C1 segment of cervical spinal cord (tissue), 14 donors: ENCODE results near the gene PARP8.

Experiments
- DNase-seq, 14 donors: peaks; one replicate each; lab custom pipeline; 2025; lab: John Stamatoyannopoulos, UW

Gene PARP8

DNA sequence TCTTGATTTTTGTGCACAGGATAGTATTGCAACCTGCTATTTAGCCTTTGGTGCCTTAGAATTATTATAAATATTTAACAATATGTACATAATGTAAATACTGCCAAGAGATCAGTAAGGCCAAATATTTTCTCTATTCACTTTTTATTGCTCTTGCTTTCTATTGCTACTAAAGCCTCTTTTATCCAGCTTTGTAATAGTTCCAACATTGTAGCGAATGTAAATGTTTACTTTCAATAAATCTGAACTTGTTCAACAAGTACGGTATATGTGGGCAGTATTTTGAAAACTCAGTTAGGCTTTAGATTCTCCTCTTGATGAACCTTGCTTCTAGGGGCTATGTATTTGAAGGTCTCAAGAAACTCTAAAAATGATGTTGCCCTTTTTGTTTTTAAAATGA lies 179.8 kb downstream of the PARP8 start:
- DNase-seq: no peak

DNA sequence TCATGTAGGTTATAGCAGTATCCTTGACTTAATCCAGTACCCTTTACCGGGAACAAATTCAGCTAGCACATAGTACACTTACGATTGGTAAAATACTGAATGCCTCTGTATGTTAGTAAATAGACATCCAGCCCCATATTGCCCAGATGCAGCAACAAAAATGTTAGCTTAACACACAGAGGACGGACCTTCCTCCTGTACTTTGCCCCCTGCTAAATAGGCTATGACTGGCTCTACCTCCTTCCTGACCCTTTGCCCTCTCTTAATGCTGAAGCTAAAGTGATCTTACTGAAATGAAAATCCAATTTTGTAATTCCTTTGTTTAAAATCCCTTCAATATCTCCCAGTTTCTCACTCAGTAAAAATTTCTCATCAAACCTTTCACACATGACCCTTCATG lies 183.1 kb downstream of the PARP8 start:
- no peak for DNase-seq

DNA sequence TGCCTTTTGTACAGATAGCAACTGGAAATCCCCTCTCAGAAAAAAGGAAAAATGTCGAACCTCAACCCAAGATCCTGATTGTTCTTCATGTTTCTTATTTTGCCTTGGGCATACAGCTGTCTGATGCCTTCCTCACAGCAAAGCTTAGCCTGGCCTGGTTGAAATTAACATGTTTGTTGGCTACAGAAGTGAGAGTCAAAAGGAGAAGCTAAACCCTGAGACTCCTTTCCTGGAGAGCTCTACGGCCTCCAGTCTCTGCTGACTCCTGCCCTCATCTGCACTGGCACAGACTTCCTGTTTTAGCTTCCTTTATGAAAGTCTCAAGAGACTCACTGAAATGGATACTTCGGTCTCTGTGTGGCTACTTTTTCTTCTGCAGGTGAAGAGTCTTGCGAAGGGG lies 186.7 kb downstream of the PARP8 start:
- peak in 4 of 14 donors; percentile 3 to 30 (median 18) for DNase-seq

DNA sequence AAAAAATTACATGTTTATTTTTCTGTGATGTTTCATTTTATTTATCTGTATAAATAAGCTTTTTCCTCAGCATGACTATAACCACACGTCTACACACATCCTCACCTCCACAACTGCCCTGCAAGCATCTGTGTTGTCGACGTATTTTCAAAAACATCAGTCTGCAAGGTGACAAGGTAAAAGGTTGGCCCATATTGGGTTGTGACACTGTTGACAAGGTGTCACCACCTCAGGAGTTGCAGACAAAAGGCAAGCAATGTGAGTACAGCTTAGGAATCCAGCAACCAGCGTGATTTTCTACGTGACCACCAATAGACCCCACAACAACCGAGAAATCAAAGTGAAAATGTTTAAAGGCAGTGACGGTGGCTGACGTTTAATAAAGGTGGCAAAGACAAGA lies 187.6 kb downstream of the PARP8 start:
- DNase-seq: no peak

DNA sequence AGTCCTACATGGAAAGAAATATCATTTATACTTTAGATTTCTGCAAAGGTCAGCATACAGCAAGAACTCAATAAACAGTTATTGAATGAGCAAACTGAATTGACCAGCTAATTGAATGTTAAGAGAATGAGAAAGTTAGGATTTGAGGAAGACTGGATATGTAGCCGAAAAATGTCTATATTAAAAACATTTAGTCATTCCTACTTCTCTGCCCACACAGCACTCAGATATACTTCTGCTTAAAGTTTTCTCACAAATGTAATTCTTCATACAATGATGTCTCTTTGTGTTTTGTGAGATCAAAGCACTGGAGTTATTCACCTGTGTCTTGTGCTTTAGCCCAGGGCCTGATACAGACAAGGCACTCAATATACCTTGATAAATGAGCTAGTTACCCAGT lies 188.6 kb downstream of the PARP8 start:
- no peak for DNase-seq

DNA sequence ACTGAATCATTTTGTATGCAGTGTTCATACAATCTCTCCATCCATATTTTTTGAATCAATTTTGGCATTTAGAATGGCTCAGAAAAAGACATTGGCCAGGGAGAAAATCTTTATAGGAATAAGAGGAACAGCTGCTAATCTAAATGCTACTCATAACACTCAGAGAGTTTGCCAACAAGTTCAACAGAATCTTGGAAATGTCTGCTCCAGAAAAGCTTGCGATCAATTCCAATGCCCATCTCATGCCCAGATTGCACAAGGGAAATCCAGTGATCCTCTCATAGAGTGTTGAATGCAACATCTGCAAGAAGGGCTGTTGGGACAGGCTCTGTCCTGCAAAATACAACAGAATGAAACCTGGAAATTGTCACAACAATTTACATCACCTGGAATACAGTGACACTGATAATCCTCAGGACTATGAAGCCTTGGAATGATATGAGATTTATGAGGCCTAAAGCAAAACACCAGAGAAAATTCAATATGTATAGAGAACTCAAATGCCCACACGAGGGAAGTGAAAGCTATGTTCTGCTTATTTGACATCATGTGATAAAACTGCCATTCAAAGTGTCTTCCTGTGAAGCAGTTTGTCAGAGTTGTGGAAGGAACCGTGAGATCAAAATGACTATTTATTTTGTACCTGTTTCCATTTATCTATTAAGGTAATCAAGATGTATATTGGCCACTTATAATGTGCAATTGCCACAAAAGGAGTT lies 190.1 kb downstream of the PARP8 start:
- DNase-seq: no peak

DNA sequence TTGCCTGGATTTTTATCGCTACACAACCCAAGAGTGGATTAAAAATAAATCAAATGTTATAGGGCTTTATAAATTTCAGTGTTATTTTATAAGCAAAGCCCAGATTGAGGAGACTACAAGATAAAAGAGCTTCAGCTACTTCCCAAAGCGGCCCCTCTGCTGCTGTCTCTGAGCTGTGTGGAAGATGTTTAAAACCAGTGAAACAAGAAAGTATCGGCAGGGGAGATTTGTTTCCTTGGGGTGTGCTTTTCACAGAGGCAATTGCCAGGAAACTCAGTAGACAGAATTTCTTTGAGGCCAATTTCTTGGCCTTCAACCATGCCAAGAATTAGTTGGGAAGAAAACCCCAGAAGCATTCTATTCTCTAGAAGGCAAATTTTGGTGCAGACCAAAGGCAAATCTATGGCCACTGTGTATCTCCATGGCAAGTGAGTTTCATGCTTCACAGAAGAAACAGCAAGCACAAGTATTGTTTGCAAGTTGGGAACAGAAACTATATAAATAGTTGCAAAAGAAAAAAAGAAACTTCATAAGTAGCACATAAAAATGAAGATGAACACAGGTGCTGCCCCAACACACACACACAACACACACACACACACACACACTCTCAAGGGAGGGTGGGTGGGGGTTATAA lies 197.2 kb downstream of the PARP8 start:
- DNase-seq: no peak

DNA sequence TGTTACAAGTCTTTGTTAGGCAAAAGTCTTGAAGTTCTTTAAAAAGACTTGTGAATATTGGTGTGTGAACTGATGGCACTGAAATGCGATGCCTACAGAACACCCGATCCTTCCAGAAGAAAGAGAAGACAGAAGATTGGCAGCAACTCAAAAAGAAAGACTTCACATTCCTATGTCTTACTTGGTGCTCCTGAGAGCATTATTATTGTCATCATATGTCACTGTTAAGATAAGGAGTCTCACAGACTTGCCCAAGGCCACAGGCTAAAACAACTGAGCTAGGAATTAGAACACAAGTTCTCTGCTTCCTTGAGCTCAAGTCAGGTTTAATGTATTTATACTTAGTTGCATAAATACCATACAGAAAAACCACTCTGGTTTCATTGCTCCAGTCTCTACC lies 198.0 kb downstream of the PARP8 start:
- no peak for DNase-seq

DNA sequence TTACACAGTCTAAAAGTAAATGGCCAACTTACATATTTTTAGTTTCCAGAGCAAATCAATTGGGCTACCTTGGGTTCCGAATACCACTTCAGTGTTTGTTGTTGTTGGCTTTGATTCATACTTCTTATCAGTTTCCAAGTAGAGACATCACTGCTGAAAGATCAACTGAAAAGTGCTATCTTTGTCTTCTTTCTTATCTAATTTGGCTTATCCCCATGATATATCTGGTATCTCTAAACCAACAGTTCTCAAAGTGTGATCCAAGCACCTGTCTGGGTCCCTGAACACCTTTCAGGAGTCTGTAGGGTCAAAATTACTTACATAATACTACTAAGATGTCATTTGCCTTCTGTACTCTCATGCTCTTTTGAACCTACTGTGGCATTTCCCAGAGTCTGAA lies 200.0 kb downstream of the PARP8 start:
- DNase-seq: no peak

DNA sequence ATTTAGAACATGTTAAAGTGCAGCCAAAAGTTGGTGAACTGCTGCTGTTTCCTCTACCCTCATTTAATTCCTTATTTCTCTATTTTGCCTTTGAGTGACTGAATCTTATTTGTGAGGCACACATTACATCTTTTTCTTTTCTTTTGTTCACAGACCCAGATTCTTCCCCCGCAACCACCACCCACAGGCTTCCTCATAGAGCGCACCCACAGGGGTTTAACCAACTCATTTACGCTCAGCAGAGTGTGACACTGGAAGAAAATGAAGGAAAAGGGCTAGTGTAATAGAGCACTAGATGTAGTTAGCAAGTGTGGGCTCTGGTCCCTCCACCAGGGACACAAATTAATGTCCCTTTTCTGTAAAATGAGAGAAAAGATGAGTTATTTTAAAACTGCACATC lies 200.7 kb downstream of the PARP8 start:
- DNase-seq: no peak

DNA sequence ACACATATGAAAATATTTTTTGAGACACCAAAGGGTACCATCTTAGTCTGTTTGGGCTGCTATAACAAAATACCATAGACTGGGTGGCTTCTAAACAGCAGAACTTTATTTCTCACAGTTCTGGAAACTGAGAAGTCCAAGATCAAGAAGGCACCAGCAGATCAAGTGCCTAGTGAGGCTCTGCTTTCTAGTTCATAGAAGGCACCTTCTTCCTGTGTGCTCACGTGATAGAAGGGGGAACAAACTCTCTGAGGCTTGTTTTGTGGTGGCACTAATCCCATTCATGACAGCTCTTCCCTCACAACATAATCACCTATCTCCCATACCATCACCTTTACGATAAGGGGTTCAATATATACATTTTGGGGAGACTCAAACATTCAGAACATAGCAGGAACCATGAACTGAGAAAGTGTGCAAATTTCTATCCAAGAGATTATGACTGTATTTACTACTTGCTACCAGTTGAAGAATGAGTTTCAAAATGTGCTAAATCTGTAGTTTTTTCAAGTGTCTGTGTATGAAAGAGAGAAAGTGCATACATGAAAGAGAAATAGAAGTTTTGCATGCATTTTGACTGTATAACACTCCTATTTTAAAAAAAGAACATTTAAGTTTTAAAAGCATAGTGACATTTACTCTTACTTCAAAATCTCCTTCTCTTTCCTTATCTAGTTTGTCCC lies 207.3 kb downstream of the PARP8 start:
- DNase-seq: no peak

DNA sequence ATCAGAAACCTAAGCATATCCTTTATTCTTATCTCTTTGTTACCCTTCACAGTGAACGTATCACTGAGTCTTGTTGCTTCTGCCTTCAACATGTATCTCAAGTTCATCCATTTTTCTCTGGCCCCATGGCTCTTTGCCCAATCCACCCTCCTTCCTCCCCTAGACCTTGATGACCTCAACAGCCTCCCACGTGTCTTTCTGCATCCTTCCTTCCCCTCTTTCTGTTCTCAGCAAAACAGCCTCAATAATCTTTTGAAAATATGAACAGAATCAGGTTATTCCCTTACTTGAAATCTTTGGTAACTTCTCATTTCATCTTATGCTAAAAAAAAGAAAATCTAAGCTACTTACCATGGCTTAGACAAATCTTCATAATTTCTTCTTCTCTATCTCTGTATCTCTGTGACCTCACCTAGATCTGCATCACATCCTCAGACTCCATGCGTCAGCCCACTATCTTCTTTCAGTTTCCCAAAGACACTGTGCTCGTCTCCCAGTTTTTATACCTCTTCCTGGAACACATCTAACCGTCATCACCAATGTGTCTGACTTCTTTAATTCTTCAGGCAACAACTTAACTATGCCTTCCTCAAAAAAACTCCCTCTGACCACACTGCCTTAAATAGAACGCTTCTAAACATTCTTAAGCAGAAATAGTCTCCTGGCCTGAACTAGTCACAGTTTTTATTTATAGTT lies 208.0 kb downstream of the PARP8 start:
- peak in 1 of 14 donors; percentile 14 for DNase-seq

DNA sequence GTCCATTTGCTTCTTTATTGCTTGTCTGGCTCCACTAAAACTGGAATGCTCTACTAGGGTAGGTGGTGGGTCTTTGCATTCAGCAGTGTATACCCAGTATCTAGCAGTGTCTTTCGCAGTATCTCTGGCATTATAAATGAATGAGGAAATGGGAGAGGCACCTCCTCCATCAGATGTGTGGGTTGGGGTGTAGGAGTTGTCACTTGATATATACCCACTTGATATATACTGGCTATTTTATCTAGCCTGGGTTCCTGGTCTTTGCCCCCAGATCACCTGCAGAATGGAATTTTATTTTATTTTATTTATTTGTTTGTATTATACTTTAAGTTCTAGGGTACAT lies 208.5 kb downstream of the PARP8 start:
- DNase-seq: no peak

DNA sequence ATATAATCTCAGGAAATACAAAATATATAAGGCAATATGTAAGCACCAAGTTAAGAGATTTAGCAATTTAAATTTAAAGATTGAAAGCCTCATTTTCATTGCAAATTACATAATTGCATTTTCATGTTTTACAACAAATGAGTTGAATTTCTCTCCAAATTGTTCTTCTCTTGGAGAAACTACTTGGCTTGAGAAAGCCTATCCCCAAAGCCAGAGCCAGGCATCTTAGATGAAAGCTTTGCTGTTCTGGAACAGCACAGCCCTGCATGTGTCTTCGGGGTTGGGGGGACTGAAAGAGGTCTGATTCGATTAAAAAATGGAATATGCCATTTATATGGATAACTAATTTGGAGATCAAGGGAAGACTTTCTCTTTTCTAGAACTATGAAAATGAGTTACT lies 212.0 kb downstream of the PARP8 start:
- DNase-seq: no peak

DNA sequence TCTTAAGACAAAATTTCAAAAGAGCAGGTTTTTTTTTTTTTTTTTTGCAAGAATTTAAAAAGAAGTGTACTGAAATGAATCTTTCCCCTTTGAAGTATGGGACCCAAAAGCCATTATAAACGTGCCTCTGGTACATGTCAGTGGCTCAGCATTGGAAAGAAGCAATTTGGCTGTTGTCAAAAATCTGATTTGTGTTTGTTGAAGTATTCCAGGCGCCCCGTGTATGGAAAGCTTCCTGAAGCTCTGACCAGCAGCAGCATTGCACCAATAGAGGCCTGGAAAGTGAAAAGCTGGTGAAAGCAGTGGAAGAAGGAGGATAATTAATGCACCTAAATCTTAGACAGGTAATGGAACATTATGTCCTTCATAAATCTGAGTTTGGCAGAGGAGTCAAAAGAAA lies 215.0 kb downstream of the PARP8 start:
- DNase-seq: no peak

DNA sequence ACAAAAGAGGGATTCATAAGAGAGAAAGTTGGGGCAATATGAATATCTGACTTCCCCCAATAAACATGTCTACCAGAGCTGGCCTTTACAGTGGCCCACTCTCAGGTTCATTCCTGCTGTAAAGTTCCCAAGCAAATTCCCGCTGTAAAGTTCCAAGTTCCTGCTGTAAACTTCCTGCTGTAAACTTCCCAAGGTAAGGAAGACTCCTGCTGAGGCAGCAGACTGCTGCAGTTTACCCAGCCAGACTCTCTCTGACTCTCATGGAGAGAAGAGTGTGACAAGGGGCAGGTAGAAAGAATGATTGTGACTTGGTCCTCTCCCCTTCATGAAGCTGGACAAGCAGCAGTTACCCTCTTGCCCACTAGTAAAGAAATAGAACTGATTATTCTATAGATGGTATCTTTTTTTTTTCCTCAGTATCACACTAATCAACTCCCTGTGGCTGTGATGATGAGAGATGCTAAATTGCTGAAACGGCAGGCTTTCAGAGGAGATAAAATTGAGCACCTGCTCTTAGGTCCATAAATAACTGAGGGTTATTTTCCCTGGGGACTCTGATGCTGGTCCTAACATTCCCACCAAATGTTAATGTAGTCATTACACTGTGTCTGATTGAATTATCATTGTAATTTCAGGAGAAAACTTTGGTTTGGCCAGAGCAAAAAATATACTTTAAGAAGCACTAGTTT lies 220.4 kb downstream of the PARP8 start:
- DNase-seq: no peak

DNA sequence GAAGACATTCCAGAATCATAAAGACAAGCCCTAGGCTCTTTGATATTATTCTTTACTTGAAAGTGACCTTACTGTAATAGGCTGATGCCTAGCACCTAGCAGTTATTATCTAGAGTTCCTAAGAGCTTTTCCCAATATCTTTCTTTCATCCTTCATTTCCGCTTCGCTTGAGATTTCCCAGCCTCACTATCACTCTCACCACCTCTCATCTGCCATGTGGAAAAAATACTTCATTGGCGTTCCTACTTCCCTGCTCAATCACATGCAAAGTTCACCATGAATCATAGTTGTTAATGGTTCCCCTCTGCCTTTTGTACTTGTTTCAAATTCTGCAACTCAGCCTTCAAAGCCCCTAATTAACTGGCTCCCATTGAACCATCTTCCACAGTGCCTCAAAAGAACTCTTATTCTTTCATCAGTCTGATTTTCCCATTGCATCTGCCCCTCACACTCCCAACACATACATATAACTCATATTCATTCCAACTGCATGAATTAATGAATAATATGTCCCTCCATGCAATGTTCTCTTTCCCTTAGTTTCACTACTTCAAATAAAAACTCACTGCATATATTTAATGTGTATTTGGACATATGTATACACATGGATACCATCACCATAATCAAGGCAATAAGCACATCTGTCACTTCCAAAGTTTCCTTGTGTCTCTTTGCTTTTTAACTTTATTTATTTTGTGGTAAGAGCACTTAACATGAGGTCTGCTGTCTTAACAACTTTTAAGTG lies 221.6 kb downstream of the PARP8 start:
- no peak for DNase-seq

DNA sequence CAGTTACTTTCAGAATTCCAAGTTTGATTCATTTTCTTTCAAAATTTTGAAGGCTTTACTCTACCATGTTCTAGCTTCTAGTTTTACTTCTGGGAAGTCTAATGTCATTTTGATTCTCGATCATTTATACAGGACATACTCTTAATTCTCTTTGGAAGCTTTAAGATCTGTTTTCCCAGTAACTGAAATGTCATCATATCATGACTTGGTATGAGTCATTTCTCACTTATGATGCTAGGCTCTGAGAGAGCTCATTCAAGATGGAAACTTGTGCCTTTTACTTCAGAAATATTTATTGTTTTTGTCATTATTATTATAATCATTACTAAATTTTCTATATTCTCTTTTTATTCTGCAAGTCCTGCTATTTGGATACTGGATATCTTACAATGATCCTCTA lies 222.3 kb downstream of the PARP8 start:
- DNase-seq: no peak

DNA sequence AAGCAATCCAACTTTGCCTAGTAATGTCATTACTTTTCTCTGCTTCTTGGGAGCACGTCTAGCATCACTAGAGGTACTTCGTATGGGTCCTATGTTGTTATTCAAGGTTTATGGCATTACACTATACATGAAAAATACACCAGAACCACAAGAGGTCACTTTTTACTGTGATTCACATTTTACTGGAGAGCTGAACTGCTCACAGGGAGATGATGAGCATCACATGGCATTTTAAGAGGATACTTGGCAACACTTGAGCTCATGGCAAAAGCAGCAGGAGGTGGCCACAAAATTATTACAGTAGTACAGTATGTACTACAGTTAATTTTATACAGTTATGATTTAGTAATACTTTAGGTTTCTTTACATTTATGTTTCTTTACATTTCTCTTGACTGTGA lies 223.4 kb downstream of the PARP8 start:
- no peak for DNase-seq
